Stomach (tissue), 4 donors: ENCODE data around the gene KYNU.

ENCODE experiments used
- EP300 ChIP-seq: sonication (generic); formaldehyde crosslinking; IDR thresholded peaks from one replicate; pipeline ENCODE4 v1.6.1; 2017; ENCODE audit warnings: antibody characterized with exemption
- POLR2A ChIP-seq, 4 donors: fragments of 450-650 bp; IDR thresholded peaks; one replicate each; pipeline ENCODE4 v1.6.1; 2016; ENCODE audit warnings: antibody characterized with exemption in 4 of 4, control low read depth in 2 of 4, mild to moderate bottlenecking in 1 of 4, moderate library complexity in 1 of 4
- POLR2AphosphoS5 ChIP-seq, 3 donors: sonication (generic); formaldehyde crosslinking; IDR thresholded peaks; one replicate each; pipeline ENCODE4 v1.6.1; 2016; ENCODE audit warnings: antibody characterized with exemption in 3 of 3
- TF ChIP-seq, protein P1 (sequence below), 7 experiments: fragments of 450-650 bp in 4 of 7; fragments of 200-600 bp in 3 of 7; sonication (generic) in 3 of 7; IDR thresholded peaks; one replicate each; pipeline ENCODE4 v1.5.1; 2016 to 2019; ENCODE audit warnings: antibody characterized with exemption in 7 of 7, control low read depth in 2 of 7, mild to moderate bottlenecking in 1 of 7

DNA sequence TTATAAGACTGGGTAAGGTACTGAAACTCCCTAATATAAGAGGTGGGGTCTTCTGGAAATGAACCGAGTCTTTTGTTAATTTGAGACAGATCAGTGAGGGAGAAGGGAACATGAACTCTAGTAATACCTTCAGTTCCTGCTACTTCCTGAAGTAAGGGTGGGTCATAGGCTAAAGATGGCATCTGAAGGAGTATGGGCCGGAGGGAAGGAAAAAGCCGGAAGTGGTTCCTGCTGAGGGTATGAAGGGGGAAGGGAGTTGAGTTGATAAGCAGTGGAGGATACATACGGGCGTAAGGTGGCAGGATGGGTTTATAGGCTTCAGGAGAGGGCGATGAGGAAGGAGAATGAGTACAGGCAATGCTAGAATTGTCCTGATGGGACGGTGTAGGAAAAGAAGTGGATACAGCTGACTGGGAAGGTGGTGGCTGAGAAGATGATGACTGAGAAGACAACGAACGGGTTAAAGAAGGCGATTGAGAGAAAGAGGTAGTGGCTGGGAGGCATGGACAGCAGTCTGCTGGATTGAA lies 58.2 kb downstream of the KYNU start:
- TF ChIP-seq, protein P1, sequence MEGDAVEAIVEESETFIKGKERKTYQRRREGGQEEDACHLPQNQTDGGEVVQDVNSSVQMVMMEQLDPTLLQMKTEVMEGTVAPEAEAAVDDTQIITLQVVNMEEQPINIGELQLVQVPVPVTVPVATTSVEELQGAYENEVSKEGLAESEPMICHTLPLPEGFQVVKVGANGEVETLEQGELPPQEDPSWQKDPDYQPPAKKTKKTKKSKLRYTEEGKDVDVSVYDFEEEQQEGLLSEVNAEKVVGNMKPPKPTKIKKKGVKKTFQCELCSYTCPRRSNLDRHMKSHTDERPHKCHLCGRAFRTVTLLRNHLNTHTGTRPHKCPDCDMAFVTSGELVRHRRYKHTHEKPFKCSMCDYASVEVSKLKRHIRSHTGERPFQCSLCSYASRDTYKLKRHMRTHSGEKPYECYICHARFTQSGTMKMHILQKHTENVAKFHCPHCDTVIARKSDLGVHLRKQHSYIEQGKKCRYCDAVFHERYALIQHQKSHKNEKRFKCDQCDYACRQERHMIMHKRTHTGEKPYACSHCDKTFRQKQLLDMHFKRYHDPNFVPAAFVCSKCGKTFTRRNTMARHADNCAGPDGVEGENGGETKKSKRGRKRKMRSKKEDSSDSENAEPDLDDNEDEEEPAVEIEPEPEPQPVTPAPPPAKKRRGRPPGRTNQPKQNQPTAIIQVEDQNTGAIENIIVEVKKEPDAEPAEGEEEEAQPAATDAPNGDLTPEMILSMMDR (IDR thresholded peaks at IDR 0.05), result no peak
- TF ChIP-seq POLR2AphosphoS5 (IDR thresholded peaks at IDR 0.05), result no peak
- TF ChIP-seq POLR2A (IDR thresholded peaks at IDR 0.05), result no peak
- TF ChIP-seq EP300, result no peak
